Right ventricle myocardium superior (tissue), 1 donor: Measurements from ENCODE around the gene TRIM8. TPM values are rescaled to one million over a fixed set of nuclear protein-coding genes. Genes with fewer than 3 reads are reported as not detected.

ENCODE experiments used
- total RNA-seq: library from RNA; stranded (reverse); fragmentation: NEBNext Ultra II Directional; extraction: Animal tissue kit (Norgen Biotek cat#: 25700); gene quantifications from one replicate; pipeline ENCODE4 v1.2.1, GENCODE V29; 2021
- donor health status: DM: no; HTN: yes; CAD: no; lungs with severe emphysema.

The TRIM8 gene
- total RNA-seq, 1 donor from 2014 or later: 103 TPM

Other genes with a start within 250 kb of the TRIM8 start
- 13.3 TPM for gene NFKB2, start 248.8 kb upstream of the TRIM8 start, total RNA-seq
- 0.89 TPM for gene PSD, start 225.7 kb upstream of the TRIM8 start, total RNA-seq
- 9.4 TPM for gene FBXL15, start 223.6 kb upstream of the TRIM8 start, total RNA-seq
- gene CUEDC2, start 211.9 kb upstream of the TRIM8 start, total RNA-seq: 73.8 TPM
- gene C10orf95, start 192.9 kb upstream of the TRIM8 start, total RNA-seq: not detected
- gene ACTR1A, start 141.8 kb upstream of the TRIM8 start, total RNA-seq: 90.6 TPM
- 7.6 TPM for gene SUFU, start 140.5 kb upstream of the TRIM8 start, total RNA-seq
- gene ARL3, start 69.9 kb downstream of the TRIM8 start, total RNA-seq: 14.1 TPM
- gene SFXN2, start 70.2 kb downstream of the TRIM8 start, total RNA-seq: 1.7 TPM
- 19.7 TPM for gene WBP1L, start 99.5 kb downstream of the TRIM8 start, total RNA-seq
- not detected for gene CYP17A1, start 192.9 kb downstream of the TRIM8 start, total RNA-seq
- 11.1 TPM for gene BORCS7, start 209.8 kb downstream of the TRIM8 start, total RNA-seq
- 16.1 TPM for gene AS3MT, start 225.0 kb downstream of the TRIM8 start, total RNA-seq